Gastrocnemius medialis (tissue), 4 donors: ENCODE measurements around the gene SHANK2.

ENCODE experiments used
- CTCF ChIP-seq, 5 experiments: fragments of 450-650 bp in 3 of 5; fragments of 200-600 bp in 2 of 5; sonication (generic) in 2 of 5; IDR thresholded peaks in 4 of 5; conservative IDR thresholded peaks in 1 of 5; 1 replicate in 4 of 5; 2 replicates in 1 of 5; pipeline ENCODE4 v1.5.1; 2016 to 2019; ENCODE audit warnings: antibody characterized with exemption in 5 of 5, mild to moderate bottlenecking in 3 of 5, moderate library complexity in 3 of 5
- POLR2A ChIP-seq, 2 donors: fragments of 450-650 bp; IDR thresholded peaks; one replicate each; pipeline ENCODE4 v1.6.1; 2017; ENCODE audit warnings: antibody characterized with exemption in 2 of 2, mild to moderate bottlenecking in 2 of 2, moderate library complexity in 2 of 2

- TF ChIP-seq CTCF (IDR thresholded peaks at IDR 0.05 in 4 of 5, conservative IDR thresholded peaks at IDR 0.05 in 1 of 5) = no peak
- TF ChIP-seq POLR2A (IDR thresholded peaks at IDR 0.05) = no peak
Observed at GRCh38 chr11:71237853-71238252, 14.5 kb downstream of the SHANK2 start.
